HCT116 (cell line): ENCODE measurements around the gene FSTL4.

ENCODE experiments used
- EZH2 ChIP-seq: fragments of 200-600 bp; sonication (generic); IDR thresholded peaks from 2 replicates; pipeline ENCODE4 v1.6.1; 2017; ENCODE audit warnings: antibody characterized with exemption, mixed run types
- EZH2phosphoT487 ChIP-seq: fragments of 200-600 bp; IDR thresholded peaks from 2 replicates; pipeline ENCODE4 v1.6.1; 2018; ENCODE audit warnings: antibody characterized with exemption, borderline replicate concordance
- JUND ChIP-seq: IDR thresholded peaks from 2 replicates; pipeline ENCODE4 v1.6.1; 2012
- POLR2AphosphoS5 ChIP-seq: IDR thresholded peaks from 2 replicates; pipeline ENCODE4 v1.6.1; 2011; ENCODE audit warnings: mild to moderate bottlenecking, low read depth, low read length, moderate library complexity
- TF ChIP-seq, protein P1 (sequence below), 3 experiments: fragments of 200-600 bp in 1 of 3; sonication (generic) in 1 of 3; IDR thresholded peaks in 2 of 3; conservative IDR thresholded peaks in 1 of 3; 2 replicates each; pipeline ENCODE4 v1.5.1; 2012 to 2017; ENCODE audit warnings: low read depth in 2 of 3, low read length in 2 of 3, antibody characterized with exemption in 1 of 3, borderline replicate concordance in 1 of 3, control low read depth in 1 of 3, mild to moderate bottlenecking in 1 of 3, mixed read lengths in 1 of 3, mixed run types in 1 of 3, moderate library complexity in 1 of 3; ENCODE audit not compliant: insufficient read depth in 1 of 3
- TF ChIP-seq, protein P2 (sequence below): IDR thresholded peaks from 2 replicates; pipeline ENCODE4 v1.6.1; 2011; ENCODE audit warnings: mild to moderate bottlenecking, low read length, moderate library complexity; ENCODE audit not compliant: insufficient replicate concordance; ENCODE audit errors: extremely low read depth

DNA sequence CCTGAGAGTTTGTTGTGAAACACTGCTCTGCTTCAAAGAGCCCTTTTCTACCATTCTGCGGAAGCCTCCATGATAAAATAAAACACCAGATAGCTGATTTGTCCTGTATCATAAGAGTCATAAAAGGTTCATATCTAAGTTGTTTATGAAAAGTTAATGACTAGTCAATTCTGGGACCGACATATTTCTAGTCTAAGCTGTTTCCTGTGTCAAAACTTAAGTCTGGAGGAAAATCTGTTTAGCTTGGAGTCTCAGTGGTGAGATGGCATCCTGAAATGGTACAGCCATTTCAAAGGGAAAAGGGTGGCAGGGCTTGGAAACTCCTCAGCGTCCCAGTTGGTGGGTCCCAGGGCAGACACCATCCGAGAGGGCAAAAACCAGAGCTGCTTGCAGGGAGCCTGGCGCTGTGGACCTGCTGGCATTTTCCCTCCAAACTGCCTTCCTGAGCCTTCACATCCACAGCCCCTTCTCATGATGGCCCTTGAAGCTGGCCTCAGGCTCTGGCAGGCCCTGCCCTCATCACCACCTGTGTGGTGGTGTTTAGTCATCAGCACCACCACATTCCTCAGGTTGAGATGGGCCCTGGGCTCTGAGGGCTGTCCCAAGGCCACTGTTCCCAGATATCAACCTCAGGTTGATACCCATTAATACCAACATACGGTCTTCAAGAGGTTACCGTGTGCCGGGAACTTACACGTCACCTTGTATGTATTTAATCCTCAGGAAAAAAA, 376.5 kb downstream of the FSTL4 start:
- TF ChIP-seq, protein P1, sequence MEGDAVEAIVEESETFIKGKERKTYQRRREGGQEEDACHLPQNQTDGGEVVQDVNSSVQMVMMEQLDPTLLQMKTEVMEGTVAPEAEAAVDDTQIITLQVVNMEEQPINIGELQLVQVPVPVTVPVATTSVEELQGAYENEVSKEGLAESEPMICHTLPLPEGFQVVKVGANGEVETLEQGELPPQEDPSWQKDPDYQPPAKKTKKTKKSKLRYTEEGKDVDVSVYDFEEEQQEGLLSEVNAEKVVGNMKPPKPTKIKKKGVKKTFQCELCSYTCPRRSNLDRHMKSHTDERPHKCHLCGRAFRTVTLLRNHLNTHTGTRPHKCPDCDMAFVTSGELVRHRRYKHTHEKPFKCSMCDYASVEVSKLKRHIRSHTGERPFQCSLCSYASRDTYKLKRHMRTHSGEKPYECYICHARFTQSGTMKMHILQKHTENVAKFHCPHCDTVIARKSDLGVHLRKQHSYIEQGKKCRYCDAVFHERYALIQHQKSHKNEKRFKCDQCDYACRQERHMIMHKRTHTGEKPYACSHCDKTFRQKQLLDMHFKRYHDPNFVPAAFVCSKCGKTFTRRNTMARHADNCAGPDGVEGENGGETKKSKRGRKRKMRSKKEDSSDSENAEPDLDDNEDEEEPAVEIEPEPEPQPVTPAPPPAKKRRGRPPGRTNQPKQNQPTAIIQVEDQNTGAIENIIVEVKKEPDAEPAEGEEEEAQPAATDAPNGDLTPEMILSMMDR (IDR thresholded peaks at IDR 0.05 in 2 of 3, conservative IDR thresholded peaks at IDR 0.05 in 1 of 3; ENCODE audit: borderline replicate concordance in 1 of 3, insufficient read depth in 1 of 3, low read depth in 2 of 3, low read length in 2 of 3): no peak
- no peak for TF ChIP-seq EZH2
- TF ChIP-seq JUND: no peak
- no peak for TF ChIP-seq POLR2AphosphoS5
- TF ChIP-seq, protein P2, sequence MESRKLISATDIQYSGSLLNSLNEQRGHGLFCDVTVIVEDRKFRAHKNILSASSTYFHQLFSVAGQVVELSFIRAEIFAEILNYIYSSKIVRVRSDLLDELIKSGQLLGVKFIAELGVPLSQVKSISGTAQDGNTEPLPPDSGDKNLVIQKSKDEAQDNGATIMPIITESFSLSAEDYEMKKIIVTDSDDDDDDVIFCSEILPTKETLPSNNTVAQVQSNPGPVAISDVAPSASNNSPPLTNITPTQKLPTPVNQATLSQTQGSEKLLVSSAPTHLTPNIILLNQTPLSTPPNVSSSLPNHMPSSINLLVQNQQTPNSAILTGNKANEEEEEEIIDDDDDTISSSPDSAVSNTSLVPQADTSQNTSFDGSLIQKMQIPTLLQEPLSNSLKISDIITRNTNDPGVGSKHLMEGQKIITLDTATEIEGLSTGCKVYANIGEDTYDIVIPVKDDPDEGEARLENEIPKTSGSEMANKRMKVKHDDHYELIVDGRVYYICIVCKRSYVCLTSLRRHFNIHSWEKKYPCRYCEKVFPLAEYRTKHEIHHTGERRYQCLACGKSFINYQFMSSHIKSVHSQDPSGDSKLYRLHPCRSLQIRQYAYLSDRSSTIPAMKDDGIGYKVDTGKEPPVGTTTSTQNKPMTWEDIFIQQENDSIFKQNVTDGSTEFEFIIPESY: no peak
- TF ChIP-seq EZH2phosphoT487: no peak
